ENCODE measurements around the gene PRKCQ. TPM values are rescaled to one million over a fixed set of nuclear protein-coding genes. Genes with fewer than 3 reads are reported as not detected.
"Not testable (repeated sequence)": the region's sequence is repeated elsewhere in the genome, so short reads cannot be mapped to it uniquely, and the experiment has no call there.

Gene PRKCQ
- total and polyA plus RNA-seq, 2 of the 8 experiments (the other 6 are each of a cell fraction or from before 2014, with no cell fraction given): 9.1 to 22.6 TPM

DNA sequence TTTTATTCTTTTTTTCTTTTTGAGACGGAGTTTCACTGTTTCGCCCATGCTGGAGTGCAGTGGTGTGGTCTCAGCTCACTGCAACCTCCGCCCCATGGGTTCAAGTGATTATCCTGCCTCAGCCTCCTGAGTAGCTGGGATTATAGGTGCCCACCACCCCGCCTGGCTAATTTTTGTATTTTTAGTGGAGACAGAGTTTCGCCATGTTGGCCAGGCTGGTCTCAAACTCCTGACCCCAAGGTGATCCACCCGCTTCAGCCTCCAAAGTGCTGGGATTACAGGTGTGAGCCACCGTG, 107.4 kb downstream of the PRKCQ start:
- H3K79me1 ChIP-seq (ENCODE audit: low read depth, low read length); POLR2A ChIA-PET (ENCODE audit: partially characterized antibody): not testable (repeated sequence)
- CTCF ChIA-PET (ENCODE audit: partially characterized antibody): interaction anchor here (1.0 to 1.3 kb wide), 2 partner anchors 11 to 28 kb away, joined by 3 read pairs; no protein-coding TSS in a partner anchor

More for the DNA sequence above, 107.4 kb downstream of the PRKCQ start:
- not testable (repeated sequence) for H4K5ac ChIP-seq (ENCODE audit: insufficient read length, low read depth, low read length); H3K27me3 ChIP-seq (replicated peaks in 1 of 4; ENCODE audit: control insufficient read depth in 3 of 4, extremely low read depth in 1 of 4, insufficient read depth in 3 of 4, low read length in 3 of 4); H2BK120ac ChIP-seq (replicated peaks; ENCODE audit: low read depth, low read length); H2BK20ac ChIP-seq (ENCODE audit: low read length); H3K4me1 ChIP-seq (replicated peaks in 1 of 4; ENCODE audit: control insufficient read depth in 3 of 4, insufficient read depth in 4 of 4, low read length in 3 of 4); H4K8ac ChIP-seq (ENCODE audit: extremely low read depth, insufficient read depth, low read length); H2BK15ac ChIP-seq (ENCODE audit: low read length); H4K20me1 ChIP-seq (replicated peaks in 1 of 2; ENCODE audit: control insufficient read depth in 1 of 2, insufficient read depth in 2 of 2, low read length in 2 of 2); H3K9ac ChIP-seq (replicated peaks in 1 of 4; ENCODE audit: extremely low read depth in 1 of 4, low read depth in 3 of 4, low read length in 3 of 4); FAIRE-seq; H2AFZ ChIP-seq (ENCODE audit: low read length); H2BK5ac ChIP-seq (ENCODE audit: low read depth, low read length); H3K36me3 ChIP-seq (ENCODE audit: control insufficient read depth in 2 of 4, insufficient read depth in 4 of 4, low read length in 3 of 4); H3K23me2 ChIP-seq (ENCODE audit: low read depth, low read length); H3K18ac ChIP-seq (ENCODE audit: extremely low read depth, low read length); H3K23ac ChIP-seq (ENCODE audit: insufficient read length); H3K56ac ChIP-seq (replicated peaks; ENCODE audit: insufficient read length, low read depth, low read length); H3K4me2 ChIP-seq (ENCODE audit: insufficient read depth in 1 of 2, low read depth in 2 of 2, low read length in 2 of 2); H3K27ac ChIP-seq (ENCODE audit: low read depth, low read length); H3K4ac ChIP-seq (replicated peaks; ENCODE audit: insufficient read length, low read depth, low read length); DNase-seq (ENCODE audit: low read depth in 1 of 2, low spot score in 2 of 2); H3K9me3 ChIP-seq (ENCODE audit: insufficient read depth in 2 of 2, low read depth in 1 of 2, low read length in 1 of 2); H4K91ac ChIP-seq (replicated peaks; ENCODE audit: insufficient read length, low read length); H2AK5ac ChIP-seq (ENCODE audit: low read depth, low read length); H3K79me2 ChIP-seq (ENCODE audit: control insufficient read depth in 1 of 2, insufficient read depth in 2 of 2, low read length in 2 of 2); H3K14ac ChIP-seq (ENCODE audit: insufficient read length); H3K4me3 ChIP-seq (ENCODE audit: extremely low read depth in 1 of 4, insufficient read depth in 2 of 4, low read depth in 3 of 4, low read length in 4 of 4); H2BK12ac ChIP-seq (ENCODE audit: low read depth, low read length)
- 85% methylated on average over 7 of the region's 7 CpGs; no CpG with 5 or more reads in 1 of the 2 experiments for WGBS, 2 experiments (ENCODE audit: extremely low coverage in 1 of 2, insufficient coverage in 1 of 2, insufficient read length in 1 of 2, insufficient replicate concordance in 2 of 2, low coverage in 1 of 2, low lambda C conversion rate in 2 of 2, missing lambda C conversion rate in 1 of 2)
